Gastrocnemius medialis (tissue), 4 donors: ENCODE data around the gene CHAF1A. TPM values are rescaled to one million over a fixed set of nuclear protein-coding genes. Genes with fewer than 3 reads are reported as not detected.

Experiments
- ATAC-seq, 2 donors: fragments of 150-250 bp; one replicate each; pipeline ENCODE4 v1.9.1; 2016
- DNase-seq, 2 donors: peaks; one replicate each; pipeline ENCODE4 v3.0.0-alpha.2; 2019
- H3K27ac ChIP-seq, 4 donors: fragments of 200-600 bp; sonication (generic); 1 replicate in 1 of 4; 2 replicates in 3 of 4; pipeline ENCODE4 v1.5.1; 2016 to 2018; ENCODE audit warnings: mild to moderate bottlenecking in 2 of 4, moderate library complexity in 1 of 4
- H3K27me3 ChIP-seq, 3 donors: fragments of 200-600 bp; sonication (generic) in 2 of 3; 1 replicate in 1 of 3; 2 replicates in 2 of 3; pipeline versions ENCODE4 v1.5.1 to v1.6.0; 2016 to 2019; ENCODE audit warnings: mild to moderate bottlenecking in 1 of 3, moderate library complexity in 1 of 3
- H3K36me3 ChIP-seq, 2 donors: fragments of 200-600 bp; sonication (generic) in 1 of 2; one replicate each; pipeline ENCODE4 v1.5.1; 2017 to 2018
- H3K4me1 ChIP-seq, 2 donors: fragments of 200-600 bp; sonication (generic) in 1 of 2; one replicate each; pipeline ENCODE4 v1.5.1; 2016 to 2017; ENCODE audit warnings: mild to moderate bottlenecking in 2 of 2
- H3K4me3 ChIP-seq, 4 donors: fragments of 200-600 bp; sonication (generic) in 3 of 4; 1 replicate in 1 of 4; 2 replicates in 3 of 4; pipeline ENCODE4 v1.5.1; 2016 to 2019; ENCODE audit warnings: mild to moderate bottlenecking in 2 of 4
- H3K9me3 ChIP-seq, 3 donors: fragments of 200-600 bp; sonication (generic) in 2 of 3; 1 replicate in 1 of 3; 2 replicates in 2 of 3; pipeline ENCODE4 v1.5.1; 2016 to 2019
- CTCF ChIP-seq, 5 experiments: fragments of 450-650 bp in 3 of 5; fragments of 200-600 bp in 2 of 5; sonication (generic) in 2 of 5; IDR thresholded peaks in 4 of 5; conservative IDR thresholded peaks in 1 of 5; 1 replicate in 4 of 5; 2 replicates in 1 of 5; pipeline ENCODE4 v1.5.1; 2016 to 2019; ENCODE audit warnings: antibody characterized with exemption in 5 of 5, mild to moderate bottlenecking in 3 of 5, moderate library complexity in 3 of 5
- POLR2A ChIP-seq, 2 donors: fragments of 450-650 bp; IDR thresholded peaks; one replicate each; pipeline ENCODE4 v1.6.1; 2017; ENCODE audit warnings: antibody characterized with exemption in 2 of 2, mild to moderate bottlenecking in 2 of 2, moderate library complexity in 2 of 2
- in situ Hi-C, 4 donors: fragments of 200-750 bp; cut with MboI; loops; one replicate each; pipeline versions ENCODE4 v1.15.0 to v1.8.0; 2017; ENCODE audit warnings: low sequenced_read_pairs in 4 of 4
- intact Hi-C: fragments of 100-400 bp; cut with DNase I; formaldehyde crosslinking; loops from one replicate; pipeline ENCODE4 v1.15.1; 2023; ENCODE audit warnings: low total_unique reads
- total RNA-seq, 4 donors: library from RNA; depleted of rRNA; stranded (reverse); fragments of >200 nt; gene quantifications; one replicate each; pipeline versions ENCODE4 v1.1.0 to v1.2.3, GENCODE V29; 2016

The CHAF1A gene
- total RNA-seq, 4 donors from 2014 or later, result 7.3 to 15.8 (median 9.7) TPM

GRCh38 chr19:4429256-4429655 lies 26.8 kb downstream of the CHAF1A start:
- in situ Hi-C loops (no loop called here), intact Hi-C loops (no loop called here)

GRCh38 chr19:4429771-4430171 lies 27.3 kb downstream of the CHAF1A start:
- Histone ChIP-seq H3K27me3 (no peaks in the 10 kb centered on the region), H3K4me1 (no peaks in the 10 kb centered on the region), H3K9me3 (no peaks in the 10 kb centered on the region), H3K27ac (no peak overlapping the region), H3K36me3 (peaks cover 0 to 34% of the 10 kb centered on the region in 2 donors), H3K4me3 (no peak overlapping the region)
- in situ Hi-C loops (no loop called here), intact Hi-C loops (no loop called here)
- no peak for ATAC-seq
- TF ChIP-seq CTCF (IDR thresholded peaks at IDR 0.05 in 4 of 5, conservative IDR thresholded peaks at IDR 0.05 in 1 of 5), result no peak
- no peak for TF ChIP-seq POLR2A (IDR thresholded peaks at IDR 0.05)
- no peak for DNase-seq

More at GRCh38 chr19:4429256-4429655, 26.8 kb downstream of the CHAF1A start:
- Histone ChIP-seq H3K27me3 (no peaks in the 10 kb centered on the region), H3K27ac (no peak overlapping the region), H3K9me3 (no peaks in the 10 kb centered on the region), H3K36me3 (peaks cover 0 to 34% of the 10 kb centered on the region in 2 donors), H3K4me3 (no peak overlapping the region), H3K4me1 (no peaks in the 10 kb centered on the region)
- no peak for TF ChIP-seq CTCF (IDR thresholded peaks at IDR 0.05 in 4 of 5, conservative IDR thresholded peaks at IDR 0.05 in 1 of 5)
- TF ChIP-seq POLR2A (IDR thresholded peaks at IDR 0.05), result no peak
- DNase-seq, result no peak
- no peak for ATAC-seq

GRCh38 chr19:4430760-4431159 lies 28.3 kb downstream of the CHAF1A start:
- DNase-seq (no peak), ATAC-seq (no peak)
- no peaks in the 10 kb centered on the region for H3K9me3 ChIP-seq
- no peak overlapping the region for H3K27ac ChIP-seq
- H3K27me3 ChIP-seq, result no peaks in the 10 kb centered on the region
- peaks cover 0 to 34% of the 10 kb centered on the region in 2 donors for H3K36me3 ChIP-seq
- intact Hi-C loops (no loop called here), in situ Hi-C loops (no loop called here)
- no peak for TF ChIP-seq POLR2A (IDR thresholded peaks at IDR 0.05)
- TF ChIP-seq CTCF (IDR thresholded peaks at IDR 0.05 in 4 of 5, conservative IDR thresholded peaks at IDR 0.05 in 1 of 5), result no peak
- no peak overlapping the region for H3K4me3 ChIP-seq
- H3K4me1 ChIP-seq, result no peaks in the 10 kb centered on the region

- in situ Hi-C loops, result no loop called here
- TF ChIP-seq CTCF (IDR thresholded peaks at IDR 0.05 in 4 of 5, conservative IDR thresholded peaks at IDR 0.05 in 1 of 5), result no peak
- TF ChIP-seq POLR2A (IDR thresholded peaks at IDR 0.05), result no peak
- no peak for ATAC-seq
Measured at GRCh38 chr19:4431296-4431695, 28.9 kb downstream of the CHAF1A start.

More at GRCh38 chr19:4431296-4431695, 28.9 kb downstream of the CHAF1A start:
- peaks cover 0 to 34% of the 10 kb centered on the region in 2 donors for H3K36me3 ChIP-seq
- no peaks in the 10 kb centered on the region for H3K27me3 ChIP-seq
- intact Hi-C loops, result no loop called here
- no peak overlapping the region for H3K4me3 ChIP-seq
- no peak overlapping the region for H3K27ac ChIP-seq
- DNase-seq, result no peak
- H3K9me3 ChIP-seq, result no peaks in the 10 kb centered on the region
- no peaks in the 10 kb centered on the region for H3K4me1 ChIP-seq
